Amygdala (tissue), 56 donors: Measurements from ENCODE around the gene TMCC2.

Source experiments
- DNase-seq, 56 donors: peaks; one replicate each; lab custom pipeline; 2025; lab: John Stamatoyannopoulos, UW

Gene TMCC2

DNA sequence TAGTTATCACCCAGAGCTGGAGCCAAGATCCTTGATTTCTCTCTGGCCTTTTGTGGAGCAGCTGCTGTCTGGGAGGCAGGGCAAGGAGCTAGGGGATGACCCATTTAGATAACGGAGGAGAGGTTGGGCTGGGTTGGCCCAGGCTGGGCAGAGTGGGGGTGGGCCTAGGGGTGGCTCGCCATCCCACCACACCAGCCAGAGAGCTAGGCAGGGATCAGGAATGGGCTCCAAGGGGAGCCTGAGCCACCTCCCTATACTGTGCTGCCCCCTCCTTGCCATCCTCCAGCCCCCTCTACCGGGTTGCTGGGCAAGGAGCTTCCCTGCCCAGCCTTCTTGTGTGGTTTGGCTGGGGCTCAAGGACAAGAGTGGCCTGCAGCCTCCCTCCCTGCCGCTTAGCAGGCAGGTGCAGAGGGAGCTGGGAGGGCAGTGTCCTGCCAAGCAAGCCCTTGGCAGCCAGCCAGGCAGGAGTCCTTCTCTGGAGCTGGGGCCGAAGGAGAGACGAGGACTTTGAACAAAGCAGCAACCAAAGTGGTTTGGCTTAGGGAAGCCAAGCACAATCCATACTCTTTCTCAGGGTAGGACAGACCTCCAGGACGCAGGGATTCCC lies 89.7 kb downstream of the TMCC2 start:
- peak in 34 of 56 donors; percentile 7 to 81 (median 32) for DNase-seq

DNA sequence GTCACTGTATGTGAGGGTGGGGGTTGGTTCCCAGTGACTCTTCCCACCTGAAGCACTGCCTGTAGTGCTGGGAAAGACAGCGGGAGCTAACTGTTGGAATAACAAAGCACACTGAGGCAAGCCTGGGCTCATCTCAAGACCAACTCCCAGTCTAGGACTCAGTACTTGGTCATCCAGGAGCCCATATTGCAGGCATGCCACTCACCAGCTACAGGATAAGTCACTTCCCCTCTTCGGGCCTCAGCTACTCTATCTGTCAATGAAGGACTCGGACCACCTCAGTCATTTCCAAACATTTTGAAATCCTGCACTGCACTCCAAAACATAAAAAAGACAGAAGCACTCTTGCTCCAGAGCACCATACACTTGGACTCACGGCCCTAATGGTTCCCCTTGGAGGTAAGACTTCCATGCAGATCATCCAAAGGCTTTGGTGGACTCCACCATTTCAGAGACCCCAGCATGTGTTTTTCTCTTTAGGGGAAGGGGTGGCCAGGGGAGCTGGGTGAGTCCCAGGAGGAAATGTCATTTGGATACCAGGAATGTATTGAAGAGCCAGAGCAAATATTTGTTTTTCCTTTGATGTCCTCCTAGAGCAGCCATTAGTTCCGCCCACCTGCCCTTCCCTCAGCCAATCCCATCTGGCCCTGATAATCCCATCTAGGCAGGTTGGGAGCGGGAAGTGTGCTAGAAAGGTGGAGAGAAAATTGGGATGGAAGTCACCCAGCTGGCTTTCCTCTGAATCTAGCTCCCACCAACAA lies 90.7 kb downstream of the TMCC2 start:
- no peak for DNase-seq

DNA sequence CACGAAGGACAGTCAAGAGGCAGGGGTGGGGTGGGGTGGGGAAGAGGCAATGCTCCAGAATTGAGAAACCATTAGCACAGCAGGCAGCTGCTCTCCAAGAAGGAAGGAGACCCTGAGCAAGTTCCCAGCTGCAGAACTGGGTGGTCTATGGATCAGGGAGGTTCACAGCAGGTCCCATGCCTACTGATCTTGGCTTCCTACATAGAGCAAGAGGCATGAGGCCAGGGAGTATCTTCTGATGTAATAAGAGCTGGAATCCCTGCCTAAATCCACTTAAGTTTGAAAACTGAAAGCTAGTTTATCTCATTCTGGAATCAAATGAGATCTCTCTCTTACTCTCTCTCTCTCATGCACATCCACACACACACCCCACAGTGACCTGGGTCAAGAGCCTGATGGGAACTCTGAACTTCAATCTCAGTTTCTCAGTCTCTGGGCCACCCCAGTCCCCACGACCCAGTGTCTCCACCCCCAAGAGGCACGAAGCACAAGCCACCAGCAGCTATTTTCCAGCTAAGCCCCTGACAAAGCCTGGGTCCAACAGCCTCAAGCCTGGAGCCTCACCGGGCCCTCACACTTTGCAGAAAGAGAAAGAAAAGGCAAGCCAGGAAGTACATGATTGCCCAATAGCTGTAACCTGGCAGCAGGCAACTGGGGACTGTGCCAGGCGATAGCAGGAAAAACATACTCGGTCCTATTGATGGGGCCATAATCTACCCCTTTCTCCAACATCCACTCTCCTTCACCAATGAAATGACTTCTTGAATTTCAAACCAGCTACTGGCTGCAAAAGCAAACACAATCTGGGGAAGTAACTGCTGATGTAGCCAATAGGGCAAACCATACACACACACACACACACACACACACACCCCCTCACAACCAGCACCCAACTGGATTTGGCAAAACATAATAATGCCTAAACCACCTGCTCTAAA lies 91.6 kb downstream of the TMCC2 start:
- DNase-seq, result peak in 3 of 56 donors; percentile 9 to 42 (median 13)

DNA sequence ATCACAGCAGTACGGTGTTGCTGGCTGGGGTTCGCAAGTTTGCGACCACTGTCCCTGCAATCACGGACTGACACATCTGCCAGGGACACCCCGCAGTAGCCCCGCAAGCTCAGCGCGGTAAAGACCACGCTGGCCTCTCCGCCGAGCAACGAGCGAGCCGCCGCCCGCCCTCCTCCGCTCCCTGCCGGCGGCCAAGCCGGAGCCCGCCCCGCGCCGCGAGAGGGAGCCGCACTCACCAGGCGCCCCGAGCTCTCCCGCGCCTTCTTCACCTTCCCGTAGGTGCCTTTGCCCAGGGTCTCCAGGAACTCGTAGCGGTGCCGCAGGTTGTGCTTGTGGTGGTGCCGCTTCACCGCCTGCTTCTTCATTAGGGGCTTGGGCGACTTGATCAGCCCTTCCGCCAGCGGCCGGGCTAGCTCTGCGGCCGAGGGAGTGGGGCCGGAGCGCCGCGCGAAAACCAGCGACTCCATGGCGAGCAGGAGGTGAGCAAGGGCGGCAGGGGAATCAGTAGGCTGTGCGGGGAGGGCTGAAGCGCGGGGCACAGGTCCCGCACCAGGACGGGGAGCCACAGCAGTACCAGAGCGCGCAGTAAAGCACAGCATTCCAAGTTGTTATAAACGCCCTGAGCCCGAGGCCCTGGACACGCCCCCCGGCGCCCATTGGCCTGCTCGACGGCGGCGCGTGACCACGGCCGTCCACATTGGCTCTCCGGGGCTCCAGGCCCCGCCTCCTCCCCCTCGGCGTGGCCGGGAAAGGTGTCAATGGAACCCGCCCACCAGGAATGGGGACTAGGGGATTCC lies 93.6 kb downstream of the TMCC2 start, which contains the start of gene NUAK2:
Gene NUAK2, minus strand, starts transcription at position 584 of the 797 bp plus-strand sequence. Its CDS starts 117 bp downstream, at position 467.
- peak; percentile 19 to 94 (median 80) for DNase-seq

DNA sequence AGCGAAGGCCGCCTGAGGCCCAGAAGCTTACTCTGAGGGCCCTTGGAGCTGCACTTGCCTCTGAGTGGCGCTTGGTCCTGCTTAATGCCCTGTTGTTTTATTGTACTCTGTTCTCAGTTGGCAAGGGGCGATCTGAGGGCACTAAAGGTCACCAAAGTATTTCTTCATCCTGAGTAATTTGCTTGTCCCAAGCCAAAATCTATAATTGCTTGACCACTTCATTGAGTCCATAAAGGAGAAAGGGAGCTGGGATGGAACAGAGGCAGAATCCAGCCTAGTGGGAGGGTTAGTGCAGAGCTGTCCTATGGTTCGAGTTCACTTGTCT lies 94.2 kb downstream of the TMCC2 start:
- no peak for DNase-seq
